GM12875 (cell line): ENCODE results near the gene CRYBA4.

Experiments
- H3K4me3 ChIP-seq: one replicate; pipeline ENCODE4 v1.5.1; 2011; ENCODE audit warnings: low read depth, low read length, control low read depth
- CTCF ChIP-seq: IDR thresholded peaks from 2 replicates; pipeline ENCODE4 v1.5.1; 2011; ENCODE audit warnings: low read depth, mild to moderate bottlenecking, control low read depth, inconsistent platforms, low read length, moderate library complexity, borderline replicate concordance; ENCODE audit not compliant: insufficient read depth

CRYBA4 gene

DNA sequence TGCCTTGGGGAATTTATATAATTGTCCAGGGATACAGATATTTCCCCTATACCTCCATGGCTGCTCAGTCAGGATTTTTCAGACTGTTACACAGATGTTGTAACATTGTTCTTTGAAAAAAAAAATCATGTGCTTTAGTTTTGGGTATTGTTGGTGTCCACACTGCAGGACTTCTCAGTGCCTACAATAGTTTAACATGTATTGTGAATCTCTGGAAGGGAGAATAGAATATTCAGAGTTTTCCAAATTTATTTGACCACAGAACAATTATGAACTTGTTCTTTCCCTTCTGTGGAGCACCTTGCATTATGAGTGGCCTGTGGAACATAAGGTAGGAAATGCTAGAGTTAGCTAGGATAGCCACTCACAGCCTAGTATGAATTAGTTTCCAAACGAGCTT lies 14.5 kb downstream of the CRYBA4 start:
- H3K4me3 ChIP-seq: no peak overlapping the region
- TF ChIP-seq CTCF: no peak

DNA sequence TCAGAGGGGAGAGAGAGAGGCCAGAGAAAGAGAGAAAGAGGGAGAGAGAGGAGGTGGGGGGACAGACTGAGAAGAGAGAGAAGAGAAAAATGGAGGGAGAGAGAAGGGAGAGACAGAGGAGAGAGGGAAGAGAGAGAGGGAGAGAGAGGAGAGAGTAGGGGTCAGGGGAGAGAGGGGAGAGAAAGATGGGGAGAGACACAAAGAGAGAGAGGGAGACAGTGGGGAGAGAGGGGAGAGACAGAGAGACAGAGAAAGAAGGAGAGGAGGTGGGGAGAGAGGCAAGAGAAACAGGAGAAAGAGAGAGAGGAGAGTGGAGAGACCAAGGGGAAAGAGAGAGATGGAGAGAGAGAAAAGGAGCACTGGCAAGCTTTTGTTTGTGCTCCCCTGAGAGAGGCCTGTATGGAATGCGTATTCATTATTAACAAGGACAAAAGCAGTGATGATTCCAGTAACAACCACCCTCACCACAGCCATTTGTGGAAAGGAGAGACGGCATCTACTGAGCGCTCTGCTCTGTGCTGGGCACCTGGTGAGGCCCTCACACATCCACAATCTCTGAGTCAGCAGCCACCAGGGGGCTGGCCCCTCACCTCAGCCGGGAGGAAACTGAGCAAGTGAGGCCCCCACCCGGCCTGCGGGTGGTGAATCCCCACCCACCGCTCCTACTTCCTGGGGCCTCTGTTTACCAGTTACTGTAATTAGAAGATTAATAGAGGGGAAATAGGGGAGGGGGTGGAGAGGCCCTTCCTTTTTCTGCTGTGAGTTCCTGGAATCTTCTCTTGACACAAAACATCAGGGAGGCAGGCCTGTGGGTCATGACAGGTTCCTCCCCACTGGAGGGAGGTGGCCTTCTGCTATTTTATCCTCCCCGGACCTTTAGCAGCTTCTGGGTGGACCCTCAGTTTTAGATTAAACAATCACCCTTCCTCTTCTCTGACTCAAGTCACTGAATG lies 21.0 kb downstream of the CRYBA4 start:
- H3K4me3 ChIP-seq: no peak overlapping the region
- TF ChIP-seq CTCF: peak; percentile 55; the same call in 1 of the 2 replicates

- no peak overlapping the region for H3K4me3 ChIP-seq
- no peak for TF ChIP-seq CTCF
Measured at GRCh38 chr22:26643418-26644100, 21.8 kb downstream of the CRYBA4 start.

GRCh38 chr22:26646158-26646557 lies 24.4 kb downstream of the CRYBA4 start:
- H3K4me3 ChIP-seq: no peak overlapping the region
- TF ChIP-seq CTCF: no peak

GRCh38 chr22:26648011-26648497 lies 26.3 kb downstream of the CRYBA4 start:
- no peak for TF ChIP-seq CTCF
- no peak overlapping the region for H3K4me3 ChIP-seq

DNA sequence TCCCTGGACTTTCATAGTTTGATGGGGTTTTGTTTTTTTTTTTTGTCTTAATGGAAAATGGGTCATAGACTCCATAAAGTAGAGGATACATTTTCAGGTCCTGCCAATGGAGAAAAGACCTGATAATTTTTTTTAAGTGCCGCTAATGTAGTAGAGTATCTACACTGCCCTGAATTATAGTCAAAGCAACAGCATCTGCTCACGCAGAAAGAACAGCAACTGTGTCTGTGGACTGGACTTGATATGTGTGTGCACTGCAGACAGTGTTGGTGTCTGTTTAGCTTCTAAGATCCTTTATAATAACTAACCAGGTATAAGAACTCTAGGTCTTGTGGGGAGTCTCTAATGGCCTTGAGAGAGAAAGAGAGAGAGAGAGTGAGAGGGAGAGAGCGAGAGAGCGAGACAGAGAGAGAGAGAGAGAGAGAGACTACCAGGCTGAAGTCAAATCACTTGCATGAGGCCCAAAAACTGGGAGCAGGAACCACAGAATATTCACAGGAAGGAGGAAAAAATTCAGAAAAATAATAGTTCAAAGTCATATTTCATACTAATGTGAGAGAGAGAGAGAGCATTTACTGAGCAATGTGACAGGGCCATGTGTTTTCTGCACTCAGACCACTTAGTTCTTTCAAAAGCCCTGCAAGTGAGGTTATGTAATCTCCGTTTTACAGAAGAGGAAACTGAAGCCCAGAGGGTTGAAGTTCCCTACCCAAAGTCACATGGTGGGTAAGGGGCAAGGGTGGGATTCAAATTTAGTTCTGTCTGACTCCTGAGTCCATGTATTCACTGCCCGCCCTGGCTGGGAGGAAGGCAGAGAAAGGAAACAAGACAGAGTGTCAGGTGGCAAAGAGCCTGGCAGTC lies 27.0 kb downstream of the CRYBA4 start:
- TF ChIP-seq CTCF: no peak
- no peak overlapping the region for H3K4me3 ChIP-seq
